HG03520 (cell line): ENCODE data around the gene FBXO38.
A peak's percentile ranks its signal among the peaks of the same experiment; 100 is the strongest.

Experiments used
- ATAC-seq: cut with Tn5 transposase; IDR thresholded peaks from one replicate; pipeline ENCODE4 v1.9.1; 2021; ENCODE audit warnings: mild to moderate bottlenecking, moderate library complexity; ENCODE audit not compliant: unreplicated experiment

The FBXO38 gene

GRCh38 chr5:148381906-148382305 is 1.9 kb upstream of the FBXO38 start:
- ATAC-seq = no peak

- no peak for ATAC-seq
Observed at GRCh38 chr5:148382961-148383360, 797 bp upstream of the FBXO38 start.

DNA sequence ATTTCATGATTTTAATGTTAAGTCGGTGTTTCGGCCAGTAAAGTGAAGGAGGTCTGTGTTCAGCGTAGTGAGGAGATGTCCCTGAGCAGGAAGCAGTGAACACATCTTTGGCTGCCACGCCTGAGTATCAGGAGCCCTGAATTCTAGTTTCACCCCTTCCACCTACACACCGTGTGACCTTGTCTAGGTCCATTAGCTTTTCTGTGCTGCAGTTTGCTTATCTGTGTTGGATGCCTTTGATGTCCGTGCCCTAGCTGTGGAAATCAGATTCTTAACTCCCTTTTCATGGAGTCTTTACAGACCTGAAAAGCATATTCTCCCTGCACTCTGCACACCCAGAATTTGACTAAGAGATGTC is 601 bp downstream of the FBXO38 start:
- peak; percentile 25 for ATAC-seq

GRCh38 chr5:148385094-148385493 is 1.3 kb downstream of the FBXO38 start:
- no peak for ATAC-seq

GRCh38 chr5:148386041-148386440 is 2.3 kb downstream of the FBXO38 start:
- no peak for ATAC-seq

DNA sequence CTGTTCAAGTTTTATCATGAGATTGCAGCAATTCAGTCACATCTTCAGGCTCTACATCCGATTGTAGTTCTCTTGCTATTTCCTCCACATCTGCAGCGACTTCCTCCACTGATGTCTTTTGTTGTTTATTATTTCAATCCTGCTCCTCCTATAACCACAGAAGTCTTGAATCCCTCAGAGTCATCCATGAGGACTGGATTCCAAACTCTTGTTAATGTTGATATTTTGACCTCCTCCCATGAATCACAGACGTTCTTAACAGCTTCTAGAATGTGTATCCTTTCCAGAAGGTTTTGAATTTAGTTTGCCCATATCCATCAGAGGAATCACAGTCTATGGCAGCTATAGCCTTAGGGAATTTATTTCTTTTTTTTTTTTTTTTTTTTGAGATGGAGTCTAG is 3.6 kb downstream of the FBXO38 start:
- no peak for ATAC-seq

DNA sequence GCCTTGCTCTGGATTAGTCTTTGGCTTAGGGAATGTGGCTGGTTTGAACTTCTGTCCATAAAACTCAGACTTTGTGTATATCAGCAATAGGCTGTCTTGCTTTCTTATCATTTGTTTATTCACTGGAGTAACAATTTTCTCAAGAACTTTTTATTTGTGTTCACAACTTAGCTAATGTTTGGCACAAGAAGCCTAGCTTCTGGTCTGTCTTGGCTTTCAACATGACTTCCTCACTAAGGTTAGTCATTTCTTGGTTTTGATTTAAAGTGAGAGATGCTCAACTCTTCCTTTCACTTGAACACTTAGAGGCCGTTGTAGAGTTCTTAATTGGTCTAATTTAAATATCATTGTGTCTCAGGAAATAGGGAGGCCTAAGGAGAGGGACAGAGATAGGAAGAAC is 4.9 kb downstream of the FBXO38 start:
- no peak for ATAC-seq

- ATAC-seq = no peak
Observed at GRCh38 chr5:148390914-148391313, 7.2 kb downstream of the FBXO38 start.

DNA sequence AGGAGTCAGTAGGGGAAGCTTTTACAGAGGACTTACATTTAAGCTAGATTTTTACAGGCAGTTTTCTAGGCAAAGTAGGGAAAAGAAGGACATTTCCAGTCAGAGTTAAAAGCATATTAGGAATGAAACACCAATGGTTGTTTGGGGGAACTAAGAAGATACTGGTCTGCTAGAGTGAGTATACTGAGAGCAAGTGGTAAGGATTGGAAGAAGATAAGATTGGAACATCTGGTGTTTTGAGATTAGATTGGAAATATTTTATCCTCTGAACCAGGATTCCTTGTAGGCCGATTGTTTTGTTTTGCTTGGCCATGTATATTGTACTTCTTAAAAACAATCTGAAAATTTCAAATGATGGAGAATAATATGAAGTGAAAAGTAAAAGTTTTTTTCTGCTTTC is 7.7 kb downstream of the FBXO38 start:
- ATAC-seq = no peak

DNA sequence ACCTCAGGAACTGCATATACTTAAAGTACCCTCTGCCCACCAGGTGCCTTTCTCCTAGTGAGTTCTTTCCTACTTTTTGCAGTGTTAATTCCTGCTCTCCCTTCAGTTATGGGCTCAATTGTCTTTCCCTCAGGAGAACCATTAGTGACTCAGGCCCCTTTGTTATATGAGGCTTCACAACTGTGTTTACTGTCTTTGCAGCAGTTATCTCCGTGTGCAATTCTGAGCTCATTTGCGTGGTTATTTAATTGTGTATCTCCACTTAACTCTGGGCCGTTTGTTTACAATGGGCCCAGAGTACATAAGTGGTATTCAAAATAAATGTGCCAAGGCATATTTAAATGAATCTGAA is 9.6 kb downstream of the FBXO38 start:
- ATAC-seq = no peak

DNA sequence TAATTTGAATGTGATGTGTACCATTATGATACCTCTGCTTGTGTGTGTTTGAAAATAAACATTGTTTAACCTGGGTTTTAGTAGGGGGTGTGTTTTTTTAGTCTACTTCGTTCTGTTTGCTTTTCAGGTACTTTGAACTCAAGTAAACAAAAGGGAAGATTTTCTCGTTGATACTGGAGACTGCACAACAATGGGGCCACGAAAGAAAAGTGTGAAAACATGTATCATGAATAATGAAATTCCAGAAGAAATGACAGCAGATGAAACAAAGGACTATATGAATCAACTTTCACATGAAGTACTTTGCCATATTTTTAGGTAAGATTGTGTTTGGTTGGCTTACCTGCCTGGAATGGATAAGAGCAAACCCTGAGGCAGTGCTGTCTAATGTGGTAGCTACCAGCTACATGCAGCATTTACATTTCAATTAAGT is 10.8 kb downstream of the FBXO38 start:
- no peak for ATAC-seq

- no peak for ATAC-seq
Observed at GRCh38 chr5:148395031-148395430, 11.3 kb downstream of the FBXO38 start.

- ATAC-seq = no peak
Observed at GRCh38 chr5:148397968-148398595, 14.3 kb downstream of the FBXO38 start.

- no peak for ATAC-seq
Observed at GRCh38 chr5:148398698-148399121, 15.0 kb downstream of the FBXO38 start.

- no peak for ATAC-seq
Observed at GRCh38 chr5:148401604-148402003, 17.8 kb downstream of the FBXO38 start.

- ATAC-seq = peak; percentile 90
Observed at GRCh38 chr5:148403344-148403743, 19.6 kb downstream of the FBXO38 start.

- ATAC-seq = no peak
Observed at GRCh38 chr5:148406406-148406805, 22.6 kb downstream of the FBXO38 start.

DNA sequence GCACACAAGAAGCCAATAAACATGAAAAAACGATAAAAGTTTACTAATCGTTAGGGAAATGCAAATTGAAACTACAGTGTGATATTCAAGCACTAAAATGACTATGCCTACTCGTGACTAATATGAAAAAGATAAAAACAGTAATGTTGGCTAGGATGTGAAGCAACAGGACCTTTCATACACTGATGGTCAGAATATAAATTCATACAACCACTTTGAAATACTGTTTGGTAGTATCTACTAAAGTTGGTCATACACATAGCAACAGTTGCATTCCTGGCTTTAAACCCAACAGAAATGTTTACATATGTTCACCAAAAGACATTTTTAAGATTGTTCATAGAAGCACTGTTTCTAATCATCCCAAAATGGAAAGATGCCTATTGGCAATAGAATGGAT is 24.3 kb downstream of the FBXO38 start:
- ATAC-seq = no peak

DNA sequence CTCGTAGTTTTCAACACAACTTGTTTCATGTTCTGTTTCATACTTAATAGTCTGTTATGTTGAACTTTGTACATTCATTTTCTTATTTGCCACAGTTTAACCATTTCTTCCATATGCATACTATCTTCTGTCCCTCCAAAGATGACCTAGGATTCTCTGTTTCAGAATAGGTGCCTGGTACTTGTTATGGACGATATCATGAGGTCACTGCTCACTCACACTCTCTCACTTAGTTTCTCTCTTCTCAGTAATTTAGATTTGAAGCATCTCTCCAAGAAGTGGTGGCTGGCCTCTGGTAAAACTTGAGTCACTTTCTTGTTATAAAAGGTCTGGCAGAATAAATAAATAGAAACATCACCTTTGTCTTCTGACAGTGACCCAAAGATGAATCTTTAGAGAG is 28.4 kb downstream of the FBXO38 start:
- ATAC-seq = no peak

- ATAC-seq = no peak
Observed at GRCh38 chr5:148414833-148415232, 31.1 kb downstream of the FBXO38 start.

DNA sequence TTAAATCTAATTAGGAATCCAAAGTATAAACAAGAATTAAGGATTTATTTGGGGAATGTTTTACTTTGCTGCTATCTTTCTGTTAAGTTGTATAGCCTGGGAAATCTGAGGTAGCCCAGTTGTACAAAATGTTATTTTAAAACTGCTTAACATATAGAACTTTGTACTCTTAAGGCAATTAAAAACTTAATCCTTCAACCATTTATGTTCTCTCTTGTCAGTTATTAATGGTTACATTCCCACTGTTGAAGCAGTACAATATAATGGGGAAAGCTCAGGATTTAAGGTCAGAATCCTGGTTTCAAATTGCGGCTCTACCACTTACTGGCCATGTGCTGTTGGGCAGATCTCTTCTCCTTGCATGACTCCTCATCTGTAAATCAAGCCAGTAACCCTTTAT is 32.7 kb downstream of the FBXO38 start:
- no peak for ATAC-seq

DNA sequence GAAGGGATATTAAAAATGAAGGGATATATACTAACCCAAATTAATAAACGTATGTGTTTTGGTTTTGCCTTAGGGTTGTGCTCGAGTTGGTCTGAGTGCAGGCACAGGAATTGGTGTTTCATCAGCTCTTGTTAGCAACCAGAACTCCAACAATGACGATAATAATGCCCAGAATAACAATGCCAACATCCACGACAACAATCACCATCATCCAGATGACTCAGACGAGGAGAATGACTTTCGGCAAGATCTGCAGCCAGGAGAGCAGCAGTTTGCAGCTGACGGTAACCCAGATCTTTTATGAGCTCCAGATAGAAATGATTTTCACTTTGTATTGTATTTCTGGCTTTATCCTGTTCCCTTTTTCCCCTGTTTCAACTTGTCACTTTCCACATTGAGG is 33.2 kb downstream of the FBXO38 start:
- ATAC-seq = no peak

- no peak for ATAC-seq
Observed at GRCh38 chr5:148418511-148418910, 34.8 kb downstream of the FBXO38 start.

DNA sequence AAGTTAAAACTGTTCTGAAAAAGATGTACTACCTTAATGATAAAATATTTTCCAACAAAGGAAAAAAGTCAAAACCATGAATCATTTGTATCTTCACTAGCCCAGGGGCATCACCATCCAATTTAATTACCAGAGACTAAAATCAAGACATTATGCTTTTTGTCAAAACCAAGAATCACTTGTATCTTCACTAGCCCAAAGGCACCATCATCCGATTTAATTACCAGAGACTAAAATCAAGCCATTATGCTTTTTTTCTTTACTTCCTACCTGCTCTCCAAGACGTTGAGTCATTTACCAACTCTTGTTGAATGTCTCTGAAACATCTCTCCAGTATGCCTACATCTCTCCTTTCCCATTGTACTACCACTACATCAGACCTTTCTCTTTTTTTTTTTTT is 37.9 kb downstream of the FBXO38 start:
- ATAC-seq = no peak
